SK-N-SH (cell line): ENCODE data around the gene KNCN. TPM values are rescaled to one million over a fixed set of nuclear protein-coding genes. Genes with fewer than 3 reads are reported as not detected.

ENCODE experiments used
- CTCF ChIA-PET: fragments of 300-600, 350-600 bp; formaldehyde crosslinking; extraction: SDS; loops from one replicate; lab custom pipeline; 2021; lab: Yijun Ruan, JAX
- POLR2A ChIA-PET: fragments of 350-600 bp; sonication (Branson Sonifier 250); formaldehyde crosslinking; extraction: SDS; loops from one replicate; lab custom pipeline; 2020; ENCODE audit warnings: antibody characterized with exemption, inconsistent platforms; lab: Yijun Ruan, JAX
- DNase-seq: peaks from one replicate; pipeline ENCODE4 v3.0.0; 2012
- H2AFZ ChIP-seq: fragments of 200-600 bp; sonication (generic); 2 replicates; pipeline ENCODE4 v1.8.1; 2016; ENCODE audit warnings: antibody characterized with exemption, mild to moderate bottlenecking, low read depth
- H3F3A ChIP-seq: fragments of 200-600 bp; sonication (generic); replicated peaks from 2 replicates; pipeline ENCODE3; 2016; ENCODE audit warnings: antibody characterized with exemption, mild to moderate bottlenecking; ENCODE audit not compliant: insufficient read depth
- H3K27ac ChIP-seq, 2 experiments: fragments of 200-500 bp in 1 of 2; fragments of 200-600 bp in 1 of 2; sonication (Bioruptor generic) in 1 of 2; sonication (generic), shearing (Covaris generic) in 1 of 2; 2 replicates each; pipeline versions ENCODE4 v1.5.1 to v1.6.1; 2014 to 2016; ENCODE audit warnings: low read depth in 2 of 2, inconsistent platforms in 1 of 2, low read length in 1 of 2, mild to moderate bottlenecking in 1 of 2, mixed read lengths in 1 of 2
- H3K27me3 ChIP-seq: fragments of 200-600 bp; sonication (generic), shearing (Covaris generic); 2 replicates; pipeline ENCODE4 v1.6.1; 2016; ENCODE audit warnings: mixed run types; ENCODE audit not compliant: insufficient read depth
- H3K36me3 ChIP-seq, 2 experiments: fragments of 200-500 bp in 1 of 2; fragments of 200-600 bp in 1 of 2; sonication (Bioruptor generic) in 1 of 2; sonication (generic) in 1 of 2; replicated peaks in 1 of 2; 2 replicates each; pipeline versions ENCODE3 to v1.5.1; 2014 to 2016; ENCODE audit warnings: low read length in 1 of 2, mild to moderate bottlenecking in 1 of 2; ENCODE audit not compliant: insufficient read depth in 2 of 2, control insufficient read depth in 1 of 2
- H3K4me1 ChIP-seq, 2 experiments: fragments of 200-500 bp in 1 of 2; fragments of 200-600 bp in 1 of 2; sonication (Bioruptor generic) in 1 of 2; sonication (generic), shearing (Covaris generic) in 1 of 2; 2 replicates each; pipeline versions ENCODE4 v1.5.1 to v1.6.1; 2014 to 2016; ENCODE audit warnings: low read depth in 1 of 2, low read length in 1 of 2, mixed run types in 1 of 2; ENCODE audit not compliant: insufficient read depth in 2 of 2, control insufficient read depth in 1 of 2
- H3K4me2 ChIP-seq: fragments of 200-600 bp; sonication (generic), shearing (Covaris generic); 2 replicates; pipeline ENCODE4 v1.6.1; 2017; ENCODE audit warnings: mixed run types
- H3K4me3 ChIP-seq, 2 experiments: fragments of 200-500 bp in 1 of 2; fragments of 200-600 bp in 1 of 2; sonication (Bioruptor generic) in 1 of 2; sonication (generic), shearing (Covaris generic) in 1 of 2; 2 replicates each; pipeline versions ENCODE4 v1.5.1 to v1.8.1; 2014 to 2016; ENCODE audit warnings: low read depth in 2 of 2, inconsistent platforms in 1 of 2, low read length in 1 of 2, mild to moderate bottlenecking in 1 of 2, mixed read lengths in 1 of 2, moderate library complexity in 1 of 2
- H3K79me2 ChIP-seq: fragments of 200-600 bp; sonication (generic); 2 replicates; pipeline ENCODE4 v1.8.1; 2017; ENCODE audit warnings: mild to moderate bottlenecking; ENCODE audit not compliant: insufficient read depth
- H3K9ac ChIP-seq: fragments of 200-600 bp; sonication (generic); 2 replicates; pipeline ENCODE4 v1.6.1; 2017; ENCODE audit warnings: mixed run types
- H3K9me2 ChIP-seq: fragments of 200-600 bp; sonication (generic); 2 replicates; pipeline ENCODE4 v1.6.1; 2017; ENCODE audit warnings: mixed run types
- H3K9me3 ChIP-seq: fragments of 200-600 bp; sonication (generic); 2 replicates; pipeline ENCODE4 v1.6.1; 2017; ENCODE audit warnings: mixed run types, mild to moderate bottlenecking, moderate library complexity
- H4K20me1 ChIP-seq: fragments of 200-600 bp; sonication (generic); 2 replicates; pipeline ENCODE4 v1.6.1; 2017; ENCODE audit warnings: mild to moderate bottlenecking, mixed run types; ENCODE audit not compliant: insufficient read depth
- CHD2 ChIP-seq: fragments of 150-350 bp; IDR thresholded peaks from 2 replicates; pipeline ENCODE4 v1.6.1; 2018; ENCODE audit warnings: low read length; ENCODE audit not compliant: partially characterized antibody
- CTCF ChIP-seq: fragments of 200-600 bp; sonication (generic); IDR thresholded peaks from 2 replicates; pipeline ENCODE4 v1.6.1; 2017; ENCODE audit warnings: antibody characterized with exemption, mild to moderate bottlenecking, moderate library complexity
- ELF1 ChIP-seq: IDR thresholded peaks from 2 replicates; pipeline ENCODE4 v1.4.0; 2012
- FOXM1 ChIP-seq: IDR thresholded peaks from 2 replicates; pipeline ENCODE4 v1.4.0; 2012; ENCODE audit warnings: low read depth, mild to moderate bottlenecking
- MXI1 ChIP-seq: IDR thresholded peaks from 2 replicates; pipeline ENCODE4 v1.6.1; 2012; ENCODE audit warnings: mild to moderate bottlenecking, low read depth, low read length, improper control_type of control experiment
- NFIC ChIP-seq: IDR thresholded peaks from 2 replicates; pipeline ENCODE4 v1.4.0; 2012; ENCODE audit warnings: borderline replicate concordance
- NRF1 ChIP-seq: IDR thresholded peaks from 2 replicates; pipeline ENCODE4 v1.6.1; 2012; ENCODE audit warnings: low read depth, mild to moderate bottlenecking, low read length
- RAD21 ChIP-seq: IDR thresholded peaks from 2 replicates; pipeline ENCODE4 v1.6.1; 2012; ENCODE audit warnings: mild to moderate bottlenecking, low read length
- RCOR1 ChIP-seq: fragments of 150-350 bp; IDR thresholded peaks from 2 replicates; pipeline ENCODE4 v1.6.1; 2017; ENCODE audit warnings: antibody characterized with exemption, low read length
- SIN3A ChIP-seq: IDR thresholded peaks from 2 replicates; pipeline ENCODE4 v1.6.1; 2012; ENCODE audit warnings: low read depth, mild to moderate bottlenecking, low read length, moderate library complexity, borderline replicate concordance
- SMC3 ChIP-seq: IDR thresholded peaks from 2 replicates; pipeline ENCODE4 v1.6.1; 2012; ENCODE audit warnings: low read depth, low read length, improper control_type of control experiment
- TAF1 ChIP-seq: IDR thresholded peaks from 2 replicates; pipeline ENCODE4 v1.6.1; 2012; ENCODE audit warnings: low read depth, mild to moderate bottlenecking, low read length, moderate library complexity, borderline replicate concordance
- WGBS: methylation state at CpG from one replicate; pipeline ENCODE4 v1.1.6; 2017; ENCODE audit warnings: low lambda C conversion rate; 5-methylcytosine and 5-hydroxymethylcytosine counted together
- polyA plus RNA-seq, 3 experiments: library from polyadenylated mRNA; depleted of rRNA; stranded (reverse); fragments of >200 nt; gene quantifications; 2 replicates each; pipeline ENCODE4 v1.2.3, GENCODE V29; 2012
- TF ChIP-seq, protein P1 (sequence below): IDR thresholded peaks from 2 replicates; pipeline ENCODE4 v1.4.0; 2012; ENCODE audit warnings: low read depth, borderline replicate concordance
- TF ChIP-seq, protein P2 (sequence below): IDR thresholded peaks from 2 replicates; pipeline ENCODE4 v1.4.0; 2012; ENCODE audit warnings: low read depth, borderline replicate concordance
- TF ChIP-seq, protein P3 (sequence below): IDR thresholded peaks from 2 replicates; pipeline ENCODE4 v1.6.1; 2012; ENCODE audit warnings: mild to moderate bottlenecking, low read depth, low read length, moderate library complexity

Gene KNCN
- polyA plus RNA-seq, 1 of the 3 experiments (the other 2 are of a cell fraction) = not detected

DNA sequence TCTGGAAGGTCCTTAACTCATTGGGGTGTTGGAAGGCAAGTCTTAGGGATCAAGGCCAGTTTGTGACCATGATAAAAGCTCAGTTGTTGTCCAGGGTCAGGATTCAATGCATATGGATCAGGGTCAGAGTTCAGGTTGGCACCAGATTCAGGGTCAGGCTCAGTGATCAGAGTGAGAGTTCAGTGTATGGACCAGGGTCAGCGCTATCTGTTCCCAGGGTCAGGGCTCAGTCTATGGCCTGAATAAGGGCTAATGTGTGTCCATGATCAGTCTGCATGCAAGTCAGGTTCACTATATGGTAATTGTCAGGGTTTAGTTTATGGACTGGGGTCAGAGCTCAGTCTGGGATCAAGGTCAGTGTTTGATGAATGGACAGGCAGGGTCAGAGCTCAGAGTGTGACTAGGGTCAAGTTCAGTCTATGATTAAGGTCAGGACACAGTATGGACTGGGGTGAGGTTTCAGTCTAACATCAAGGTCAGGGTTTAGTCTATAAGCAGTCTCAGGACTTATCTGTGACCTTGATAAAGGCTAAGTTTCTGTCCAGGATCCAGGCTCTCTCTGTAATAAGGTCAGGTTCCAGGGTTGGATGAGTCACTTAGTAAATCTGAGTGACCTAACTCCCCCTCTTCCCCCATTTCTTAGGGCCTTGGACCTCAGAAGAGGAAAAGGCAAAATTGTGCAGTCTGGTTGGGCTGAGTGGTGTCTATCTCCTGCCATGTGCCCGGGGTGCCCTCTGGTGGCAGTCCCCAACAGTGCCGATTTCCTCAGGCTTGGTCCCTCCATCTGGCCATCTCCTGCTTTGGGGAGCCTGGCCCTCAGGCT lies 23.8 kb downstream of the KNCN start:
- ChIA-PET POLR2A (interaction anchor here (0.9 kb wide), 1 partner anchor 11 kb away, joined by 4 read pairs; no protein-coding TSS in a partner anchor), CTCF (interaction anchor here (0.6 to 17.9 kb wide), 48 partner anchors 8 to 665 kb away, joined by 3 to 496 read pairs (median 5); partner anchors contain the start of genes DMBX1 and EFCAB14)
- peak; percentile 90 for DNase-seq
- peaks cover 3% of the 10 kb centered on the region for H3F3A ChIP-seq
- TF ChIP-seq ELF1 (no peak), NFIC (no peak), SIN3A (no peak), CTCF (peak; percentile 93), NRF1 (no peak), CHD2 (peak; percentile 22), RAD21 (peak; percentile 98), FOXM1 (no peak), TAF1 (no peak), MXI1 (no peak), RCOR1 (no peak), SMC3 (peak; percentile 100)
- TF ChIP-seq, protein P1, sequence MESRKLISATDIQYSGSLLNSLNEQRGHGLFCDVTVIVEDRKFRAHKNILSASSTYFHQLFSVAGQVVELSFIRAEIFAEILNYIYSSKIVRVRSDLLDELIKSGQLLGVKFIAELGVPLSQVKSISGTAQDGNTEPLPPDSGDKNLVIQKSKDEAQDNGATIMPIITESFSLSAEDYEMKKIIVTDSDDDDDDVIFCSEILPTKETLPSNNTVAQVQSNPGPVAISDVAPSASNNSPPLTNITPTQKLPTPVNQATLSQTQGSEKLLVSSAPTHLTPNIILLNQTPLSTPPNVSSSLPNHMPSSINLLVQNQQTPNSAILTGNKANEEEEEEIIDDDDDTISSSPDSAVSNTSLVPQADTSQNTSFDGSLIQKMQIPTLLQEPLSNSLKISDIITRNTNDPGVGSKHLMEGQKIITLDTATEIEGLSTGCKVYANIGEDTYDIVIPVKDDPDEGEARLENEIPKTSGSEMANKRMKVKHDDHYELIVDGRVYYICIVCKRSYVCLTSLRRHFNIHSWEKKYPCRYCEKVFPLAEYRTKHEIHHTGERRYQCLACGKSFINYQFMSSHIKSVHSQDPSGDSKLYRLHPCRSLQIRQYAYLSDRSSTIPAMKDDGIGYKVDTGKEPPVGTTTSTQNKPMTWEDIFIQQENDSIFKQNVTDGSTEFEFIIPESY = no peak
- TF ChIP-seq, protein P2, sequence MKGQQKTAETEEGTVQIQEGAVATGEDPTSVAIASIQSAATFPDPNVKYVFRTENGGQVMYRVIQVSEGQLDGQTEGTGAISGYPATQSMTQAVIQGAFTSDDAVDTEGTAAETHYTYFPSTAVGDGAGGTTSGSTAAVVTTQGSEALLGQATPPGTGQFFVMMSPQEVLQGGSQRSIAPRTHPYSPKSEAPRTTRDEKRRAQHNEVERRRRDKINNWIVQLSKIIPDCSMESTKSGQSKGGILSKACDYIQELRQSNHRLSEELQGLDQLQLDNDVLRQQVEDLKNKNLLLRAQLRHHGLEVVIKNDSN = no peak
- TF ChIP-seq, protein P3, sequence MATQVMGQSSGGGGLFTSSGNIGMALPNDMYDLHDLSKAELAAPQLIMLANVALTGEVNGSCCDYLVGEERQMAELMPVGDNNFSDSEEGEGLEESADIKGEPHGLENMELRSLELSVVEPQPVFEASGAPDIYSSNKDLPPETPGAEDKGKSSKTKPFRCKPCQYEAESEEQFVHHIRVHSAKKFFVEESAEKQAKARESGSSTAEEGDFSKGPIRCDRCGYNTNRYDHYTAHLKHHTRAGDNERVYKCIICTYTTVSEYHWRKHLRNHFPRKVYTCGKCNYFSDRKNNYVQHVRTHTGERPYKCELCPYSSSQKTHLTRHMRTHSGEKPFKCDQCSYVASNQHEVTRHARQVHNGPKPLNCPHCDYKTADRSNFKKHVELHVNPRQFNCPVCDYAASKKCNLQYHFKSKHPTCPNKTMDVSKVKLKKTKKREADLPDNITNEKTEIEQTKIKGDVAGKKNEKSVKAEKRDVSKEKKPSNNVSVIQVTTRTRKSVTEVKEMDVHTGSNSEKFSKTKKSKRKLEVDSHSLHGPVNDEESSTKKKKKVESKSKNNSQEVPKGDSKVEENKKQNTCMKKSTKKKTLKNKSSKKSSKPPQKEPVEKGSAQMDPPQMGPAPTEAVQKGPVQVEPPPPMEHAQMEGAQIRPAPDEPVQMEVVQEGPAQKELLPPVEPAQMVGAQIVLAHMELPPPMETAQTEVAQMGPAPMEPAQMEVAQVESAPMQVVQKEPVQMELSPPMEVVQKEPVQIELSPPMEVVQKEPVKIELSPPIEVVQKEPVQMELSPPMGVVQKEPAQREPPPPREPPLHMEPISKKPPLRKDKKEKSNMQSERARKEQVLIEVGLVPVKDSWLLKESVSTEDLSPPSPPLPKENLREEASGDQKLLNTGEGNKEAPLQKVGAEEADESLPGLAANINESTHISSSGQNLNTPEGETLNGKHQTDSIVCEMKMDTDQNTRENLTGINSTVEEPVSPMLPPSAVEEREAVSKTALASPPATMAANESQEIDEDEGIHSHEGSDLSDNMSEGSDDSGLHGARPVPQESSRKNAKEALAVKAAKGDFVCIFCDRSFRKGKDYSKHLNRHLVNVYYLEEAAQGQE = no peak
- H3K36me3 ChIP-seq = no peaks in the 10 kb centered on the region
- H3K4me2 ChIP-seq = no peak overlapping the region
- no peak overlapping the region for H2AFZ ChIP-seq
- no peaks in the 10 kb centered on the region for H3K9me2 ChIP-seq
- H3K9ac ChIP-seq = no peak overlapping the region
- WGBS = 29% methylated on average over 3 of the region's 3 CpGs
- no peaks in the 10 kb centered on the region for H3K9me3 ChIP-seq
- H3K4me1 ChIP-seq = peaks cover 0 to 4% of the 10 kb centered on the region in 2 experiments; a peak in 1 of 4 replicates
- no peak overlapping the region for H3K27ac ChIP-seq
- no peak overlapping the region; a peak in 1 of 4 replicates for H3K4me3 ChIP-seq
- no peaks in the 10 kb centered on the region for H3K79me2 ChIP-seq
- H3K27me3 ChIP-seq = no peaks in the 10 kb centered on the region; the same call in 1 of the 2 replicates
- H4K20me1 ChIP-seq = no peaks in the 10 kb centered on the region
